Pancreas (tissue), 10 donors: ENCODE data around the gene HTT. TPM values are rescaled to one million over a fixed set of nuclear protein-coding genes. Genes with fewer than 3 reads are reported as not detected.
A peak's percentile ranks its signal among the peaks of the same experiment; 100 is the strongest.

Source experiments
- ATAC-seq, 4 donors: fragments of 200-7000 bp; cut with Tn5 transposase; one replicate each; pipeline versions ENCODE4 v1.8.0 to v1.9.1; 2020; ENCODE audit warnings: mild to moderate bottlenecking in 4 of 4, moderate library complexity in 4 of 4
- DNase-seq, 6 donors: peaks; one replicate each; pipeline ENCODE4 v3.0.0-alpha.2; 2020
- FAIRE-seq: peaks from 2 replicates; lab custom pipeline; 2012; peaks lifted over from hg19 to GRCh38; lab: Jason Lieb, UNC
- H3K27ac ChIP-seq, 4 donors: fragments of 200-600 bp; sonication (generic); 1 replicate in 3 of 4; 2 replicates in 1 of 4; pipeline versions ENCODE4 v1.5.0 to v1.8.0; 2020
- H3K27me3 ChIP-seq, 4 donors: fragments of 200-600 bp; one replicate each; pipeline ENCODE4 v1.8.0; 2021
- H3K36me3 ChIP-seq, 3 donors: fragments of 200-600 bp; sonication (generic) in 1 of 3; one replicate each; pipeline versions ENCODE4 v1.5.0 to v1.8.0; 2020 to 2021
- H3K4me1 ChIP-seq, 3 donors: fragments of 200-600 bp; one replicate each; pipeline ENCODE4 v1.8.0; 2021
- H3K4me3 ChIP-seq, 4 donors: fragments of 200-600 bp; sonication (generic) in 2 of 4; one replicate each; pipeline versions ENCODE4 v1.5.0 to v1.8.0; 2020 to 2021
- H3K9me3 ChIP-seq, 4 donors: fragments of 200-600 bp; one replicate each; pipeline ENCODE4 v1.8.0; 2021
- CTCF ChIP-seq, 4 donors: fragments of 200-600 bp; sonication (generic) in 3 of 4; IDR thresholded peaks; one replicate each; pipeline versions ENCODE4 v1.5.0 to v1.8.0; 2021; ENCODE audit warnings: antibody characterized with exemption in 4 of 4
- WGBS, 2 donors: extraction: QIAGEN DNeasy Blood & Tissue Kit; methylation state at CpG; one replicate each; pipeline ENCODE4 v1.1.7; 2013; 5-methylcytosine and 5-hydroxymethylcytosine counted together
- intact Hi-C, 3 donors: fragments of 100-400 bp; cut with DNase I; formaldehyde crosslinking; loops; one replicate each; pipeline versions ENCODE4 v1.11.1 to v1.14.2; 2022
- polyA plus RNA-seq, 2 donors: library from polyadenylated mRNA; stranded (reverse); fragments of 200-250 nt; gene quantifications; one replicate each; pipeline ENCODE4 v1.2.3, GENCODE V29; 2013
- total RNA-seq, 6 donors: library from RNA; stranded (reverse); fragmentation: NEBNext Ultra II Directional in 4 of 6; extraction: Animal tissue kit (Norgen Biotek cat#: 25700) in 4 of 6; gene quantifications; one replicate each; pipeline versions ENCODE4 v1.2.1 to v1.2.4, GENCODE V29; 2021 to 2023
- donor health status: healthy with polysubstance abuse.
- donor health status: DM: no; HTN: no; CAD: no; lungs with moderate emphysema.
- donor health status: DM: no; HTN: no; CAD: no.
- donor health status: control.
- donor health status: control.
- donor health status: Bipolar disorder and iron deficiency.
- donor health status: DM: yes; HTN: yes; CAD: no.
- donor health status: DM: no; HTN: no; CAD: no.
- donor health status: DM: no; HTN: no; CAD: no.
- donor health status: DM: yes; HTN: yes; CAD: no.

Gene HTT
- total and polyA plus RNA-seq, 8 donors, result 23.1 to 55.2 (median 42.7) TPM

- H3K27me3 ChIP-seq, result no peaks in the 10 kb centered on the region
- TF ChIP-seq CTCF (IDR thresholded peaks at IDR 0.05), result no peak
- DNase-seq (no peak), ATAC-seq (no peak), FAIRE-seq (no peak)
- intact Hi-C loops, result no loop called here
- no peaks in the 10 kb centered on the region for H3K9me3 ChIP-seq
- no peak overlapping the region for H3K27ac ChIP-seq
- WGBS, 2 donors, result 66 to 69% methylated on average over 5 of the region's 5 CpGs
- peaks cover 0 to 26% (median 11%) of the 10 kb centered on the region in 3 donors for H3K36me3 ChIP-seq
- H3K4me3 ChIP-seq, result no peak overlapping the region
- peaks cover 0 to 15% (median 13%) of the 10 kb centered on the region in 3 donors for H3K4me1 ChIP-seq
Observed at GRCh38 chr4:3111461-3111860, 37.0 kb downstream of the HTT start.

- H3K9me3 ChIP-seq, result no peaks in the 10 kb centered on the region
- FAIRE-seq, result no peak
- no peak for DNase-seq
- peaks cover 0 to 24% (median 14%) of the 10 kb centered on the region in 3 donors for H3K36me3 ChIP-seq
- H3K27ac ChIP-seq, result no peak overlapping the region
- peaks cover 0 to 11% (median 9%) of the 10 kb centered on the region in 3 donors for H3K4me1 ChIP-seq
- H3K4me3 ChIP-seq, result no peak overlapping the region
- no peak for ATAC-seq
- intact Hi-C loops, result no loop called here
- no peak for TF ChIP-seq CTCF (IDR thresholded peaks at IDR 0.05)
- 69 to 70% methylated on average over 4 of the region's 4 CpGs for WGBS, 2 donors
- no peaks in the 10 kb centered on the region for H3K27me3 ChIP-seq
Observed at GRCh38 chr4:3112201-3112600, 37.7 kb downstream of the HTT start.

GRCh38 chr4:3112609-3113469 is 38.4 kb downstream of the HTT start:
- no peak for TF ChIP-seq CTCF (IDR thresholded peaks at IDR 0.05)
- Histone ChIP-seq H3K27ac (no peak overlapping the region), H3K36me3 (peaks cover 0 to 18% (median 10%) of the 10 kb centered on the region in 3 donors), H3K4me1 (peaks cover 0 to 11% (median 9%) of the 10 kb centered on the region in 3 donors), H3K27me3 (no peaks in the 10 kb centered on the region), H3K4me3 (no peak overlapping the region), H3K9me3 (no peaks in the 10 kb centered on the region)
- 55 to 56% methylated on average over 5 of the region's 5 CpGs for WGBS, 2 donors
- DNase-seq (no peak), ATAC-seq (peak; percentile 51 to 89 (median 68)), FAIRE-seq (no peak)
- intact Hi-C loops, result no loop called here

DNA sequence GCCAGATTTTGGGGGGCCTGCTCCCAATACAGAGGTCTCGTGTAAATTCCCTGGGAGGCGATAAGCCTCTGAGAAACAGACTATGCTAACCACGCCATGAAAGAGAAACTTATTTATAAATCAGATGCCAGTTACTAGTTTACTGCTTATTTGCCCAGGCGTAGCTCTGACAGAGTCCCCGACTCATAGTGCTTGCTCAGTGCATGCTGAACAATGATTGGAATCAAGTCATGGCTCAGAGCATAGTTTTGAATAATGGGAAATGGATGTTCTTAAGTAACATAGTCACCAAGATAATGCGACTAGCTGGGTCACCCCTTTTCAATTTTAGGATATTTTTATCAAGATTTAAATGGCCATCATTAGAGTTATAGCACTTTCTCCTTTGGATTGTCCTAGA is 39.9 kb downstream of the HTT start:
- H3K27me3 ChIP-seq, result no peaks in the 10 kb centered on the region
- intact Hi-C loops, result no loop called here
- TF ChIP-seq CTCF (IDR thresholded peaks at IDR 0.05), result no peak
- peaks cover 0 to 11% (median 9%) of the 10 kb centered on the region in 3 donors for H3K4me1 ChIP-seq
- no peak for FAIRE-seq
- peak in 1 of 4 donors; percentile 24 for ATAC-seq
- 96 to 98% methylated on average over 6 of the region's 6 CpGs for WGBS, 2 donors
- H3K9me3 ChIP-seq, result no peaks in the 10 kb centered on the region
- H3K27ac ChIP-seq, result no peak overlapping the region
- H3K36me3 ChIP-seq, result peaks cover 0 to 15% (median 10%) of the 10 kb centered on the region in 3 donors
- no peak overlapping the region for H3K4me3 ChIP-seq
- no peak for DNase-seq
